Stimulated activated CD4-positive, alpha-beta T cell treated with anti-CD3 and anti-CD28 coated beads, TNF-alpha, amount 100 ng/mL, for 4 hours (primary cell): ENCODE measurements around the gene SLC66A2.
A peak's percentile ranks its signal among the peaks of the same experiment; 100 is the strongest.
"Not testable (repeated sequence)": the region's sequence is repeated elsewhere in the genome, so short reads cannot be mapped to it uniquely, and the experiment has no call there.

Experiments
- DNase-seq, 3 experiments: peaks; one replicate each; pipeline ENCODE4 v3.0.0-alpha.2; 2020; ENCODE audit warnings: low read depth in 3 of 3

Gene SLC66A2

DNA sequence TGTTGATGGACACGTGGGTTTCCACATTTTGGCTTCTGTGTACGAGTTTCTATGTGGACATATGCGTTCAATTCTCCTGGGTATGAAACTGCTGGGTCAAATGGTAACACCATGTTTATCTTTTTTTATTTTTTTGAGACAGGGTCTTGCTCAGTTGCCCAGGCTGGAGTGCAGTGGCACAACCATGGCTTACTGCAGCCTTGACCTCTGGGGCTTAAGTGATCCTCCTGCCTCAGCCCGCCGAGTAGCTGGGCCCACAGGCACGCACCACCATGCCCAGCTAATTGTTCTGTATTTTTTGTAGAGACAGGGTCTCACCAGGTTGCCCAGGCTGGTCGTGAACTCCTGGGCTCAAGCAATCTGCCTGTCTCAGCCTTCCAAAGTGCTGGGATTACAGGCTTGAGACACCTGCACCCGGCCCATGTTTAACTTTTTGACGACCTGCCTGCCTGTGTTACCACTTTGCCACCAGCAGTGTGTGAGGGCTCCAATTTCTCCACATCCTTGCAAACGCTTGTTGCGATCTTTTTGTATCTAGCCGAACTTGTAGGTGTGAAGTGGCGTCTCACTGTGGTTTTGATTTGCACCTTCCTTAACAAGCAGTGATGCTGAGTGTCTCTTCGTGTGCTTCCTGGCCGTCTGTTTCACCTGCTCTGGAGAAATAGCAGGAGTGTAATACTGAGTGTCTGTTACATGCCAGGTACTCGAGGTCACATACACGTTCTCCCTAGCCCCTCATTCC lies 19.9 kb upstream of the SLC66A2 start:
- DNase-seq = no peak

- no peak for DNase-seq
Observed at GRCh38 chr18:79970419-79971133, 19.1 kb upstream of the SLC66A2 start.

DNA sequence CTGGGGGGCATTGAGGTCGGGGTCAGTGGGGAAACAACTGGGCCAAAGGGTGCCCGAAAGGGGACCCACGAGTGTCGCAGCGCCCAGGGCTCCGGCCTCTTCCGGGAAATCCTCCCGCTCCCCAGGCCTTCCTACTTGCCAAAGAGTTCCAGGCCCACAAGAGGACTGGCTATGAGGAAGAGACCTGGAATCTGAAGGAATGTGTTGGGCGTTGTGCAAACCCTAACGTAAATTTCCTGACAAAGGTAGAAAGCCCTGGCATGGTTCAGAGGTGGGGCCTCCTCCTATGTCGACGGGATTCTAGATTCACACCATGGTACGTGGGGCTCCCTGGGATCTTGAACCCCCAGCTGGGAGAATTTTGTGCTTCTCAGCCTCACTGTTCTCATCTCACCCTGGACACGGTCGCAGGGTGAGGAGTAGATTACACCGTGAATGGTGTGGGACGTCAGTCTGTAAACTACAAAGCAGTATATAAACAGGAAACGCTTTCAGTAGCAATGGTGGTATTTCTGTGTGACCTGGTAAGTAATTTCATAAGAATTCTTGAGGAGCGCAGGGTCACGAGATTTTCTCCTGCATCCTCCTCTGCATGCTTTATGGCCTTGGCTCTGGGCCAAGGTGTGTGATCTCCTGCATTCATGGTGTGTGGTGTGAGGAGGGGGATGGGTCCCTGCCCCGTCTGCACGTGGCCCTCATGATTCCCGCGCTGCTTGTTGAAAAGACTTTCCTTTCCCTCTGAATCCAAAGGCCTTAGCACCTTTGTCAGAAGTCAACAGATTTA lies 13.9 kb upstream of the SLC66A2 start:
- DNase-seq = no peak

- DNase-seq = peak in 1 of 3 experiments; percentile 35
Observed at GRCh38 chr18:79964330-79965118, 13.1 kb upstream of the SLC66A2 start, which contains the start of gene HSBP1L1. Gene HSBP1L1, plus strand, starts transcription at chr18:79964643. Its CDS starts 93 bp downstream, at chr18:79964736.

GRCh38 chr18:79963658-79964329 lies 12.3 kb upstream of the SLC66A2 start:
- no peak for DNase-seq

DNA sequence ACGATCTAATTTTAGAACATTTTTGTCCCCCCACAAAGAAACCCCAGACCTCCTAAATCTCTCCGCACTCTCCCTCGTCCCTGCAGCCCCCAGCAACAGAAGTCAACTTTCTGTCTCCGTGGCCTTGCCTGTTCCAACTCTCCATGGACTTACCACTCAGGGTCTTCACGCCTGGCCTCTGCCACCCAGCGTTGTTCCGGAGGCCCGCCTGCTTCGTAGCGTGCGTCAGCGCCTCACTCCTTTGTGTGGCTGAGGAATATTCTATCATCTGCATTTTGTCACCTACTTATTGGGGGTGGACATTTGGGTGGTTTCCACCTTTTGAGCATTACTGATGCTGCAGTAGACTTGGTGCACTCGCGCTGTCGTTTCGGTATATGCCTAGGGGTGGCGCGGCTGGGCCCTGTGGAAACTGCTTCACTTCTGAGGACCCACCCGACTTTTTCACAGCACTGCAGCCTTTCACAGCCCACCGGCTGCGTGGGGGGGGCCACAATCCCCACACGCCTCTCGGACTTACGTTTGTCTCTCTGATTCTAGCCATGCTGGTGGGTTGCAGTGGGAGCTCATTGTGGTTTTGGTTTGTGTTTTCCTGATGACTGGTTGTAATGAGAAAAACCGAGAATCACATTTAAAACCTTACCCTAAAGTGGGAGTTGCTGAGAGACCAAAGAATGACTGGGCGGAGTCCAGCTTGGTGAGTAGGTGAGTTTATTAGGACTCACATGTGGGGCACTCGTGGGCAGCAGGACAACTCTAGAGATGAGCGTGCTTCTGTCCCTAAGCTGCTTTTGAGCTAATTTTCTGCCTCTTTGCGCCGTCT lies 11.6 kb upstream of the SLC66A2 start:
- no peak for DNase-seq

DNA sequence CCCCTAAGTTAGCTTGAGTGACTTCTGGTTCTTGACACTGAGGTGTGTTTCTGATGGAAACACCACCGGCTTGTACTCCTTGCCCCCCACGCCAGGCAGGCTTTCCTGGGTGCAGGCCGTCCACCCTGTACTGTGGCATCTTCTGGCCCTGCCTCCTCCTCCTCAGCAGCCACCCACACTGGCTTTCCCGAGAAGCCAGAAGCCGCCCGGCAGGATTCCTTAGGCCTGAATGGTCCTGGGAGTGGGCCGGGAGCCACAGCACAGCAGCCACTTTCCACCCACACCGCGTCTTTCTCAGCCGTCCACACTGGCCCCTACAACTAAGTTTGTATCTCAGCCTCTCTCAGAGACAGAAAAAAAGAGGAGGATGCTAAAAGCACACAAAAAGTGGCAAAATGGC lies 10.9 kb upstream of the SLC66A2 start:
- DNase-seq = no peak

- DNase-seq = no peak
Observed at GRCh38 chr18:79961527-79962291, 10.3 kb upstream of the SLC66A2 start.

DNA sequence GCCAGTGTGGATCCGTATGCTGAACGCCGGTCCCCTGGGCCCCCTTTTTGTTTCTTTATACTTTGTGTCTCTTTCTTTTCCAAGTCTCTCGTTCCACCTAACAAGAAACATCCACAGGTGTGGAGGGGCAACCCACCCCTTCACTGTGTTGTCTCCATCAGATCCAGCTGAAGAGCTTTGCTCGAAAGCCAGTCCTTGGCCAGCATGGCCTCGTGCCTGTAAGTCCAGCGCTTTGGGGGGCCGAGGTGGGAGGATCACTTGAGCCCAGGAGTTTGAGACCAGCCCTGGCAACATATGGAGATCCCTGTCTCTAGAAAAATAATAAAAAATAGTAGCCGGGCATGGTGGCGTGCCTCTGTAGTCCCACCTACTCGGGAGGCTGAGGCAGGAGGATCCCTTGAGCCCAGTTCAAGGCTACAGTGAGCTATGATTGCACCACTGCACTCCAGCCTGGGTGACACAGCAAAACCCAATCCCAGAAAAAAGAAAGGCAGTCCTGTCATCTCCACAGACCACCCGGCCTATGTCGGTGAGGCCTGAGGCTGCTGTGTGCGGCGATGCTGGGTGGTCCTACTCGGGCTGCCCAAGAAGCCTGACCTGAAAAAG lies 9.6 kb upstream of the SLC66A2 start:
- no peak for DNase-seq

GRCh38 chr18:79960161-79960801 lies 8.8 kb upstream of the SLC66A2 start:
- not testable (repeated sequence) for DNase-seq

DNA sequence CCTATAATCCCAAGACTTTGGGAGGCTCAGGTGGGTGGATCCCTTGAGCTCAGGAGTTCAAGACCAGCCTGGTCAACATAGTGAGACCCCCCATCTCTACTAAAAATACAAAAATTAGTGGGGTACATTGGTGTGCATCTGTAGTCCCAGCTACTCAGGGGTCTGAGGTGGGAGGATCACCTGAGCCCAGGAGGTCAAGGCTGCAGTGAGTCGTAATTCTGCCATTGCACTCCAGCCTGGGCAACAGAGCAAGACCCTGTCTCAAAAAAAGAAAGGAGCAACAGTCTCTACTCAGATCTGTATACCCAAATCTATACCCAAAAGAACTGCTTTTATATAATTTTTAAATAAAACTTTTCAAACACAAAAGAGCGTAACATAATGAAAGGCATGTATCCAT lies 7.5 kb upstream of the SLC66A2 start:
- no peak for DNase-seq

- no peak for DNase-seq
Observed at GRCh38 chr18:79956276-79956675, 4.8 kb upstream of the SLC66A2 start.

GRCh38 chr18:79955302-79956075 lies 4.0 kb upstream of the SLC66A2 start:
- DNase-seq = no peak

DNA sequence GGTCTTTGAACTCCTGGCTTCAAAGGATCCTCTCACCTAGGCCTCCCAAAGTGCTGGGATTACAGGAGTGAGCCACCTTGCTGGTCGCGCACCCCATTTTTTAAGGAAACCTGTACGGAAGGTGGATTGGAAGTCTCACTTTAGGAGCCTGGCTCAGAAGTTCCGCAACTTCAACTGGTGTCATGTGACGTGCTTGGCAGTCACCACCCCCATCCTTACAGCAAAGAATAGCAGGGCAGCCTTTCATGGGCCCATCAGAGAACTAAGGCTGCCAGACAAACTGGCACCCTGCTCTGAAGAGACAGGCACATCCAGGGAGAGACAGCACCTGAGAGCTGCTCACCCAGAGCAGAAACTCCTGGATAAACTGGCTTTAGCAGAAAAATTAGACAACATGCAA lies 3.3 kb upstream of the SLC66A2 start:
- no peak for DNase-seq

DNA sequence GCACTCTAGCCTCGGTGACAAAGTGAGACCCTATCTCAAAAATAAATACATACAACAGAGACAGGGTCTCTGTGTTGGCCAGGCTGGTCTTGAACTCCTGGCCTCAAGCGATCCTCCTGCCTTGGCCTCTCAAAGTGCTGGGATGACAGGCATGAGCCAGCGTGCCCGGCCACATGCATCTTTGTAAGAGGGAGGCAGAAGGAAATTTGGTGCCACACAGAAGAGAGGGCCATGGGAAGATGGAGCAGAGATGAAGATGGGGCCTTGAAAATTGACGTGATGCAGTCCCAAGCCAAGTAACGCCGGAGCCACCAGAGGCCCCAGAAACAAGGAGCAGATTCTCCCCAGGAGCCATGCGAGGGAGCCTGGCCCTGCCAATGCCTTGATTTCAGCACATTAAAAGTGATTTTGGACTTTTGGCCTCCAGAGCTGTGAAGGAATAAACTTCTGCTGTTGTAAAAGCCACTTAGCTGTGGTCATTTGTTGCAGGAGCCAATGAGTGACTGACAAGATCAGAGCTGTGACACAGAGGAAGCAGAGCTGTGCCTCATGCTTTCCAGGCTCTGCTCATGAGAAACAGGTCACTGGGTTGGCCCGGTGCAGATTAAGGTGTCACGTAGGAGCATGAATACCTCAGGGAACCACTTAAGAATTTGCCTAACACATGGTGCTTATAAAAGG lies 2.7 kb upstream of the SLC66A2 start:
- DNase-seq = no peak

GRCh38 chr18:79952996-79953559 lies 1.6 kb upstream of the SLC66A2 start:
- no peak for DNase-seq
